HCT116 (cell line): Measurements from ENCODE around the gene CDCP1. TPM values are rescaled to one million over a fixed set of nuclear protein-coding genes. Genes with fewer than 3 reads are reported as not detected.

Source experiments
- ATAC-seq: fragments of 200-7000 bp; cut with Tn5 transposase; 2 replicates; pipeline ENCODE4 v1.9.1; 2020; ENCODE audit warnings: mild to moderate bottlenecking, moderate library complexity
- BruUV-seq: library from RNA; stranded (reverse); fragments of 400-500 nt; replicated peaks from 2 replicates; lab custom pipeline; 2021; lab: Mats Ljungman, UMichigan
- CTCF ChIA-PET: fragments of 300-600 bp; sonication (Branson Sonifier 250); formaldehyde crosslinking; loops from one replicate; lab custom pipeline; 2021; ENCODE audit warnings: antibody characterized with exemption; lab: Charles Lee
- POLR2A ChIA-PET: fragments of 300-600, 350-600 bp; sonication (Branson Sonifier 250); formaldehyde crosslinking; loops from one replicate; lab custom pipeline; 2021; ENCODE audit warnings: antibody characterized with exemption; lab: Charles Lee
- RAD21 ChIA-PET, 2 experiments: fragments of 300-600 bp; sonication (Branson Sonifier 250); formaldehyde crosslinking; loops; one replicate each; lab custom pipeline; 2023; ENCODE audit warnings: low total read pairs in 2 of 2; ENCODE audit not compliant: uncharacterized antibody in 2 of 2, unreplicated experiment in 2 of 2, low non-redundant PET in 1 of 2; lab: Charles Lee
- DNase-seq: peaks from one replicate; pipeline ENCODE4 v3.0.0-alpha.2; 2010; ENCODE audit warnings: low read depth, low spot score
- H2AFZ ChIP-seq: fragments of 200-600 bp; shearing (Covaris generic), sonication (generic); 2 replicates; pipeline ENCODE4 v1.6.1; 2017; ENCODE audit warnings: low read depth, mixed run types, mixed read lengths, antibody characterized with exemption, low read length; ENCODE audit not compliant: poor library complexity, severe bottlenecking
- H3K27ac ChIP-seq: 2 replicates; pipeline ENCODE4 v1.5.1; 2012; ENCODE audit warnings: low read depth, low read length
- H3K27me3 ChIP-seq: fragments of 200-600 bp; sonication (generic); 2 replicates; pipeline ENCODE4 v1.6.1; 2016; ENCODE audit warnings: mixed run types, low read length, mixed read lengths; ENCODE audit not compliant: insufficient read depth
- H3K36me3 ChIP-seq, 2 experiments: fragments of 200-500 bp in 1 of 2; fragments of 200-600 bp in 1 of 2; sonication (Bioruptor generic) in 1 of 2; sonication (generic) in 1 of 2; 2 replicates each; pipeline versions ENCODE4 v1.5.1 to v1.6.1; 2014 to 2016; ENCODE audit warnings: low read length in 2 of 2, inconsistent platforms in 1 of 2, mixed read lengths in 1 of 2, mixed run types in 1 of 2; ENCODE audit not compliant: insufficient read depth in 2 of 2, control insufficient read depth in 1 of 2
- H3K4me1 ChIP-seq, 2 experiments: fragments of 200-600 bp in 1 of 2; sonication (generic) in 1 of 2; 2 replicates each; pipeline versions ENCODE4 v1.5.1 to v1.6.1; 2012 to 2017; ENCODE audit warnings: low read length in 2 of 2, inconsistent platforms in 1 of 2, mild to moderate bottlenecking in 1 of 2, mixed read lengths in 1 of 2, mixed run types in 1 of 2, moderate library complexity in 1 of 2; ENCODE audit not compliant: insufficient read depth in 2 of 2, control insufficient read depth in 1 of 2
- H3K4me2 ChIP-seq: fragments of 200-600 bp; sonication (generic); 2 replicates; pipeline ENCODE4 v1.6.1; 2017; ENCODE audit warnings: mixed run types, low read length, mixed read lengths
- H3K4me3 ChIP-seq, 2 experiments: fragments of 200-600 bp in 1 of 2; sonication (generic) in 1 of 2; replicated peaks in 1 of 2; 2 replicates each; pipeline ENCODE4 v1.5.1; 2011 to 2016; ENCODE audit warnings: low read length in 2 of 2, control low read depth in 1 of 2, low read depth in 1 of 2, mild to moderate bottlenecking in 1 of 2, mixed read lengths in 1 of 2, mixed run types in 1 of 2
- H3K79me2 ChIP-seq: fragments of 200-600 bp; sonication (generic); 2 replicates; pipeline ENCODE4 v1.6.1; 2017; ENCODE audit warnings: mild to moderate bottlenecking, mixed run types, low read length, moderate library complexity, mixed read lengths; ENCODE audit not compliant: insufficient read depth
- H3K9ac ChIP-seq: fragments of 200-600 bp; sonication (generic); 2 replicates; pipeline ENCODE4 v1.6.1; 2016; ENCODE audit warnings: low read length, mixed read lengths
- H3K9me2 ChIP-seq: fragments of 200-600 bp; sonication (generic), shearing (Covaris generic); 2 replicates; pipeline ENCODE4 v1.6.1; 2017; ENCODE audit warnings: mixed run types, mild to moderate bottlenecking, moderate library complexity; ENCODE audit not compliant: insufficient read depth
- H3K9me3 ChIP-seq, 2 experiments: fragments of 200-500 bp in 1 of 2; fragments of 200-600 bp in 1 of 2; sonication (Bioruptor generic) in 1 of 2; sonication (generic) in 1 of 2; 2 replicates each; pipeline ENCODE4 v1.6.1; 2014 to 2017; ENCODE audit warnings: low read length in 2 of 2, mixed read lengths in 2 of 2, inconsistent platforms in 1 of 2, low read depth in 1 of 2, mild to moderate bottlenecking in 1 of 2, mixed run types in 1 of 2, moderate library complexity in 1 of 2; ENCODE audit not compliant: control insufficient read depth in 1 of 2, insufficient read depth in 1 of 2
- H4K20me1 ChIP-seq: fragments of 200-600 bp; sonication (generic), shearing (Covaris generic); 2 replicates; pipeline ENCODE4 v1.6.1; 2017; ENCODE audit warnings: mixed run types, mild to moderate bottlenecking, moderate library complexity; ENCODE audit not compliant: insufficient read depth
- ATF3 ChIP-seq: IDR thresholded peaks from 2 replicates; pipeline ENCODE4 v1.6.1; 2012
- CBX3 ChIP-seq: IDR thresholded peaks from 2 replicates; pipeline ENCODE4 v1.6.1; 2012; ENCODE audit warnings: low read depth
- CEBPB ChIP-seq: IDR thresholded peaks from 2 replicates; pipeline ENCODE4 v1.6.1; 2012; ENCODE audit warnings: low read depth
- ELF1 ChIP-seq: IDR thresholded peaks from 2 replicates; pipeline ENCODE4 v1.6.1; 2012; ENCODE audit warnings: low read depth, borderline replicate concordance
- EZH2 ChIP-seq: fragments of 200-600 bp; sonication (generic); IDR thresholded peaks from 2 replicates; pipeline ENCODE4 v1.6.1; 2017; ENCODE audit warnings: antibody characterized with exemption, mixed run types
- EZH2phosphoT487 ChIP-seq: fragments of 200-600 bp; IDR thresholded peaks from 2 replicates; pipeline ENCODE4 v1.6.1; 2018; ENCODE audit warnings: antibody characterized with exemption, borderline replicate concordance
- FOSL1 ChIP-seq: IDR thresholded peaks from 2 replicates; pipeline ENCODE4 v1.6.1; 2012; ENCODE audit warnings: low read depth
- POLR2AphosphoS5 ChIP-seq: IDR thresholded peaks from 2 replicates; pipeline ENCODE4 v1.6.1; 2011; ENCODE audit warnings: mild to moderate bottlenecking, low read depth, low read length, moderate library complexity
- RAD21 ChIP-seq: IDR thresholded peaks from 2 replicates; pipeline ENCODE4 v1.6.1; 2012; ENCODE audit warnings: low read depth, mild to moderate bottlenecking
- SIN3A ChIP-seq: IDR thresholded peaks from 2 replicates; pipeline ENCODE4 v1.6.1; 2012; ENCODE audit warnings: low read depth
- SP1 ChIP-seq: IDR thresholded peaks from 2 replicates; pipeline ENCODE4 v1.6.1; 2012; ENCODE audit warnings: low read depth
- YY1 ChIP-seq: IDR thresholded peaks from 2 replicates; pipeline ENCODE4 v1.6.1; 2011; ENCODE audit warnings: low read length, low read depth, moderate library complexity, mild to moderate bottlenecking; ENCODE audit not compliant: insufficient replicate concordance; ENCODE audit errors: extremely low read depth
- ZFX ChIP-seq: fragments of 450-650 bp; IDR thresholded peaks from 2 replicates; pipeline ENCODE4 v1.6.1; 2017
- ZNF274 ChIP-seq: fragments of 200-500 bp; sonication (Bioruptor generic); IDR thresholded peaks from 2 replicates; pipeline ENCODE4 v1.6.1; 2014; ENCODE audit warnings: mild to moderate bottlenecking, low read depth, low read length, inconsistent platforms
- intact Hi-C: fragments of 100-400 bp; cut with micrococcal nuclease; formaldehyde crosslinking; loops from 2 replicates; pipeline ENCODE4 v1.10.0; 2022
- total RNA-seq: library from RNA; stranded (reverse); gene quantifications from one replicate; pipeline ENCODE4 v1.2.1, GENCODE V29; 2021; ENCODE audit not compliant: unreplicated experiment
- TF ChIP-seq, protein P1 (sequence below): IDR thresholded peaks from 2 replicates; pipeline ENCODE4 v1.6.1; 2012; ENCODE audit warnings: low read depth

The CDCP1 gene
- total RNA-seq, 1 experiment from 2014 or later: 196 TPM

GRCh38 chr3:45145223-45145622, 955 bp downstream of the CDCP1 start:
- intact Hi-C loops: no loop called here

More at GRCh38 chr3:45145223-45145622, 955 bp downstream of the CDCP1 start:
- Histone ChIP-seq H3K4me3 (peak overlapping the region; percentile 86 to 97), H3K9me2 (no peaks in the 10 kb centered on the region), H3K4me1 (peaks cover 37 to 58% of the 10 kb centered on the region in 2 experiments), H3K27me3 (no peaks in the 10 kb centered on the region), H2AFZ (no peak overlapping the region), H3K4me2 (peak overlapping the region; percentile 88), H3K36me3 (peaks cover 0 to 17% of the 10 kb centered on the region in 2 experiments; a peak in 1 of 4 replicates), H3K9me3 (no peaks in the 10 kb centered on the region), H3K27ac (peak overlapping the region; percentile 92), H4K20me1 (peaks cover 5% of the 10 kb centered on the region; the same call in 1 of the 2 replicates), H3K9ac (peak overlapping the region; percentile 99), H3K79me2 (peaks cover 67% of the 10 kb centered on the region)
- ChIA-PET CTCF (interaction anchor here (1.3 kb wide), 1 partner anchor 65 kb away, joined by 3 read pairs; no protein-coding TSS in a partner anchor), RAD21 (no interaction called here), POLR2A (interaction anchor here (0.8 to 3.1 kb wide), 8 partner anchors 10 to 65 kb away, joined by 3 to 21 read pairs (median 6); no protein-coding TSS in a partner anchor)
- BruUV-seq: TSS peak; percentile 48
- DNase-seq: no peak
- no peak for ATAC-seq
- TF ChIP-seq ATF3 (no peak), ZNF274 (no peak), EZH2phosphoT487 (no peak), ZFX (no peak), FOSL1 (no peak), RAD21 (no peak), SP1 (no peak), CBX3 (no peak), YY1 (no peak), ELF1 (no peak), POLR2AphosphoS5 (no peak; the same call in 1 of the 2 replicates), SIN3A (no peak), CEBPB (no peak), EZH2 (no peak)
- TF ChIP-seq, protein P1, sequence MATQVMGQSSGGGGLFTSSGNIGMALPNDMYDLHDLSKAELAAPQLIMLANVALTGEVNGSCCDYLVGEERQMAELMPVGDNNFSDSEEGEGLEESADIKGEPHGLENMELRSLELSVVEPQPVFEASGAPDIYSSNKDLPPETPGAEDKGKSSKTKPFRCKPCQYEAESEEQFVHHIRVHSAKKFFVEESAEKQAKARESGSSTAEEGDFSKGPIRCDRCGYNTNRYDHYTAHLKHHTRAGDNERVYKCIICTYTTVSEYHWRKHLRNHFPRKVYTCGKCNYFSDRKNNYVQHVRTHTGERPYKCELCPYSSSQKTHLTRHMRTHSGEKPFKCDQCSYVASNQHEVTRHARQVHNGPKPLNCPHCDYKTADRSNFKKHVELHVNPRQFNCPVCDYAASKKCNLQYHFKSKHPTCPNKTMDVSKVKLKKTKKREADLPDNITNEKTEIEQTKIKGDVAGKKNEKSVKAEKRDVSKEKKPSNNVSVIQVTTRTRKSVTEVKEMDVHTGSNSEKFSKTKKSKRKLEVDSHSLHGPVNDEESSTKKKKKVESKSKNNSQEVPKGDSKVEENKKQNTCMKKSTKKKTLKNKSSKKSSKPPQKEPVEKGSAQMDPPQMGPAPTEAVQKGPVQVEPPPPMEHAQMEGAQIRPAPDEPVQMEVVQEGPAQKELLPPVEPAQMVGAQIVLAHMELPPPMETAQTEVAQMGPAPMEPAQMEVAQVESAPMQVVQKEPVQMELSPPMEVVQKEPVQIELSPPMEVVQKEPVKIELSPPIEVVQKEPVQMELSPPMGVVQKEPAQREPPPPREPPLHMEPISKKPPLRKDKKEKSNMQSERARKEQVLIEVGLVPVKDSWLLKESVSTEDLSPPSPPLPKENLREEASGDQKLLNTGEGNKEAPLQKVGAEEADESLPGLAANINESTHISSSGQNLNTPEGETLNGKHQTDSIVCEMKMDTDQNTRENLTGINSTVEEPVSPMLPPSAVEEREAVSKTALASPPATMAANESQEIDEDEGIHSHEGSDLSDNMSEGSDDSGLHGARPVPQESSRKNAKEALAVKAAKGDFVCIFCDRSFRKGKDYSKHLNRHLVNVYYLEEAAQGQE: no peak
